Measurements from ENCODE around the gene NEU4.

Gene NEU4

GRCh38 chr2:241795021-241795999 is 13.7 kb upstream of the NEU4 start:
- no peak for TF ChIP-seq CTCF (IDR thresholded peaks at IDR 0.05; ENCODE audit: extremely low read depth, insufficient read depth, missing control alignments)
- DNase-seq (ENCODE audit: low spot score): peak; percentile 11
- in situ Hi-C loops (cut with MboI; ENCODE audit: low pct_unique_long_range_greater_than_20kb, low sequenced_read_pairs, unreplicated experiment): no loop called here

- in situ Hi-C loops (cut with MboI; ENCODE audit: low pct_unique_long_range_greater_than_20kb, low sequenced_read_pairs, unreplicated experiment): no loop called here
- no peak for DNase-seq (ENCODE audit: low spot score)
- no peak for TF ChIP-seq CTCF (IDR thresholded peaks at IDR 0.05; ENCODE audit: extremely low read depth, insufficient read depth, missing control alignments)
Measured at GRCh38 chr2:241796209-241796608, 12.8 kb upstream of the NEU4 start.

- DNase-seq (ENCODE audit: low spot score): peak; percentile 8
- in situ Hi-C loops (cut with MboI; ENCODE audit: low pct_unique_long_range_greater_than_20kb, low sequenced_read_pairs, unreplicated experiment): no loop called here
- TF ChIP-seq CTCF (IDR thresholded peaks at IDR 0.05; ENCODE audit: extremely low read depth, insufficient read depth, missing control alignments): no peak
Measured at GRCh38 chr2:241796610-241797138, 12.3 kb upstream of the NEU4 start.

GRCh38 chr2:241797441-241798080 is 11.4 kb upstream of the NEU4 start:
- DNase-seq (ENCODE audit: low spot score): peak; percentile 17
- in situ Hi-C loops (cut with MboI; ENCODE audit: low pct_unique_long_range_greater_than_20kb, low sequenced_read_pairs, unreplicated experiment): no loop called here
- TF ChIP-seq CTCF (IDR thresholded peaks at IDR 0.05; ENCODE audit: extremely low read depth, insufficient read depth, missing control alignments): no peak

- peak; percentile 25 for DNase-seq (ENCODE audit: low spot score)
- in situ Hi-C loops (cut with MboI; ENCODE audit: low pct_unique_long_range_greater_than_20kb, low sequenced_read_pairs, unreplicated experiment): no loop called here
- TF ChIP-seq CTCF (IDR thresholded peaks at IDR 0.05; ENCODE audit: extremely low read depth, insufficient read depth, missing control alignments): no peak
Measured at GRCh38 chr2:241798081-241798630, 10.8 kb upstream of the NEU4 start.

Measured in GM13977 (cell line).